SKM-1 treated with dmso at 0.1 percent for 144 hours (cell line): ENCODE data around the gene IPO9.

Experiments
- DNase-seq: peaks from one replicate; lab custom pipeline; 2025; ENCODE audit not compliant: unreplicated experiment; lab: John Stamatoyannopoulos, UW

IPO9 gene

DNA sequence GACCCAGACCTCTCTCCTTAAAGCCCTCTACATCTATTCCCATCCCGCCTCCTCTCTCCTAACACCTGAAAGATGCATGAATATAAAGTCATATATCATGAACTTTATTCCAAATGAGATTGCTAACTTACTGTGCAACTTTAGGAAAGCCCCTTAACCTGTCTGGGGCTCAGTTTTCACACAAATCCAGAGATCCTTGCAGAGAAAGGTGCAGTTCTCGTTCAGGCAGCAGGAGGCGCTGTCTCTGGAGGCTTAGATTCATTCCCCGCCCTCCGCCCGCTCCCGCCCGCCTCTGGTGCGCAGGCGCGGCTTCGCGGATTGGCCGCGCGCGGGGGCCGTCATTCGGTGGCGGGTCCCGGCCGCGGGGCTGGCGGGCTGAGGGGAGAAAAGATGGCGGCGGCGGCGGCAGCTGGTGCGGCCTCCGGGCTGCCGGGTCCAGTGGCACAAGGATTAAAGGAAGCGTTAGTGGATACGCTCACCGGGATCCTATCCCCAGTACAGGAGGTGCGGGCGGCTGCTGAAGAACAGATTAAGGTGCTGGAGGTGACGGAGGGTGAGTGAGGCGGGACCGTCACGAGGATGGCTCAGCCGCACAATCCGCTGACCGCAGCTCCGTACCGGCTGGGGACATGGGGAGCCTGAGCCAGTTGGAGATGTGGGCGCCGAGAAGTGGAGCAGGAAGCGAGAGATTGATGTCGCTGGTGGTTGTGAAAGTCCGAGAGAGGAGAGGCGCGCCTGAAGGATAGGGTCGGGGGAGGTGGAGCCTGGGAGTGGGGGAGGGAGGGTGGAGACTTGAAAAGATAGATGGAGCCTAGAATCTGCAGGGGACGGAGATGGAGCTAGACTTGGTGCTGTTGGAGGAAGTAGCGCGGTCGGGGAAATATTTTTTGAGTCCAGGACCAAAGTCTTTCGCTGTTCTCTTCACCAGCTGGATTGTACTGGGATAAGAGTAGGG, at the start of gene IPO9:
Gene IPO9 (plus strand): TSS at position 338 of the 955 bp plus-strand sequence. CDS start 53 bp downstream, at position 391.
- DNase-seq, result peak; percentile 96

DNA sequence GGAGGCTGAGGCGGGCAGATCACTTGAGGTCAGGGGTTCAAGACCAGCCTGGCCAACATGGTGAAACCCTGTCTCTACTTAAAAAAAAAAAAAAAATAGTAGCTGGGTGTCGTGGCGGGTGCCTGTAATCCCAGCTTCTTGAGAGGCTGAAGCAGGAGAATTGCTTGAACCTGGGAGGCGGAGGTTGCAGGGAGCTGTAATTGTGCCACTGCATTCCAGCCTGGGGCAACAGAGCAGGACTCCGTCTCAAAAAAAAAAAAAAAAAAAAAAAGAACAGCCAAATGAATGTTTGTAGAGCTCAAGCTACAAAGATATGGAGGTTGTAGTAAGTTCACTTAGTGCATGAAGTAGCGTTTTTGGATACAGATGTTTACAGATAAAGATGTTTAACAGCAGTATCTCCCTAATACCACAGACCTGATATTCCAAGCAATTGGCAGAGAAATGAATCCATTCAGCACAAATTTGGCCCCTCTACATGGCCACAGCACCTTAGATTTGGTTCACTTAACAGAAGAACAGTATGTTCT, 49.5 kb upstream of the IPO9 start:
- DNase-seq, result no peak

DNA sequence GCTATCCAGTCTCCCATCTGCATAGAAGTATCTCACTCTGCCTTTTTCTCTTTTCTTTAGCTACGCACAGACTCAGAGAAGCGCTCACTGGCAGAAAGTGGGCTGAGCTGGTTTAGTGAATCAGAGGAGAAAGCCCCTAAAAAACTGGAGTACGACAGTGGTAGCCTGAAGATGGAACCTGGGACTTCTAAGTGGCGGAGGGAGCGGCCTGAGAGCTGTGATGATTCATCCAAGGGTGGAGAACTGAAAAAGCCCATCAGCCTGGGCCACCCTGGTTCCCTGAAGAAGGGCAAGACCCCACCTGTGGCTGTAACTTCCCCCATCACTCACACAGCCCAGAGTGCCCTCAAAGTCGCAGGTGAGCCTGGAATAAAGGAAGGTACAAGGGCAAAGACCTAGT, 48.0 kb upstream of the IPO9 start:
- no peak for DNase-seq

DNA sequence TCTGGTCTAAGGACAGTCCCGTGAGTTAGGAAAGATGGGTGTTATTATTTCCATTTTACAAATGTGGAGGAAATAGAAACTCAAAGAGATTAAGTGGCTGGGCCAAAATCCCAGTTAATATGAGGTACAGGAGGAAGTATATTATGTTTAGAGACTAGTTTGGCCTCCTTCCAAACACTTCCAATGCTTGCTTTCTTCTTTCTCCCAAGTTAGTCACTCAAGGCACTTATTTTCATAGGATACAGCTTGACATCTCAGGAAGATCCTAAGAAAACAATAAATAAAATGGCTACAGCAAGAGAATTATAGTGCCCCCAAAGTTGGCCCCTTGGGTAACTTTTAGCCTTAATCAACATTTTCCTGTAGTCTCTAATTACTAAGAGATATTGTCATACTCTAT, 47.5 kb upstream of the IPO9 start:
- no peak for DNase-seq

DNA sequence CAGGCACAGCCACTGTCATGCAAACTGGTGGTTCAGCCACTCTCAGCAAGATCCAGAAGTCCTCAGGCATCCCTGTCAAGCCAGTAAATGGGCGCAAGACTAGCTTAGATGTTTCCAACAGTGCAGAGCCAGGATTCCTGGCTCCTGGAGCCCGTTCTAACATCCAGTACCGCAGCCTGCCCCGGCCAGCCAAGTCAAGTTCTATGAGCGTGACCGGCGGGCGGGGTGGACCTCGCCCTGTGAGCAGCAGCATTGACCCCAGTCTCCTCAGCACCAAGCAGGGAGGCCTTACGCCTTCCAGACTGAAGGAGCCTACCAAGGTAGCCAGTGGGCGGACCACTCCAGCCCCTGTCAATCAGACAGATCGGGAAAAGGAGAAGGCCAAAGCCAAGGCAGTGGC, 46.6 kb upstream of the IPO9 start:
- DNase-seq, result no peak

DNA sequence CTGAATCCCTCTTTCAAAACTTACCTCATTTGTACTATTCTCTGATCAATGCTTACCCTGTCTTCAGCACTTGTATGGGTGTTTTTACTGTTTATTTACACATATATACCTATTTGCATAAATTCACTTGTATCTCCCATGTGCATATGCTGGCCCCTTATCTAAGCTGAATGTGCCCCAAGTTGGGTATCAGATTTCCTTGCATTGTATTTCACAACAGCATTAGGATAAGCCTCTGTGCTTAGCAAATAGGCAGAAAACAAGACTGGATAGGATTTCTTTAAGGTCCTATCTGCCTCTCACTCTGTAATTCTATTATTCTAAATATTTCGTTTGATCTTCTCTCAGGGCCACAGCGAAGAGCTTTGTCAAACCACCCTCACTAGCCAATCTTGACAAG, 45.9 kb upstream of the IPO9 start:
- no peak for DNase-seq

DNA sequence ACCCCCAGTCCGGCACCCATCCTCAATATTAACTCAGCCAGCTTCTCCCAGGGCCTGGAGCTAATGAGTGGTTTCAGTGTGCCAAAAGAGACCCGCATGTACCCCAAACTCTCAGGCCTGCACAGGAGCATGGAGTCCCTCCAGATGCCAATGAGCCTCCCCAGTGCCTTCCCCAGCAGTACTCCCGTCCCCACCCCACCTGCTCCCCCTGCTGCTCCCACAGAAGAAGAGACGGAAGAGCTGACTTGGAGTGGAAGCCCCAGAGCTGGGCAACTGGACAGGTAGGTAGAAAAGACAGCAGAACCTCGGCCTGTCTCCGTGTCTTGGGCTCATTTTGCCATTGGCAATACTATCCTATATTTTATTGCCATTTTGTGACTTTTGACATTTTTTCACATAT, 45.4 kb upstream of the IPO9 start:
- no peak for DNase-seq

DNA sequence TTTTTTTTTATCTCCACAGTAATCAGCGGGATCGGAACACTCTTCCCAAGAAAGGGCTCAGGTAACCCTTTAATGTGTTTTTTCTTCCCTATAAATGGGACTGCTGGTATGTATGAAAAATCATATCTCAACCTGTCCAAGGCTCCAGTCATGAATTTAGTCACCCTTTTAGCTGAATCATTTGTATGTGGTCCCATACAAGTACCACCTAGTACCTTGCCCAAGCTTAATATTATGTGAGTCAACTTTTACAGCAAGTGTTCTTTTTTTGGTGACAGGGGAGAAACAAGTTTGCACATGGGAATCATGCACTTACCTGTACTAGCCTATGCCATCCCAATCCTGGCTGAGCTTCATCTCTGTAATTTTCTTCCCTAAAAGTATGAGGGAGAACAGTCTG, 43.7 kb upstream of the IPO9 start:
- DNase-seq, result no peak

DNA sequence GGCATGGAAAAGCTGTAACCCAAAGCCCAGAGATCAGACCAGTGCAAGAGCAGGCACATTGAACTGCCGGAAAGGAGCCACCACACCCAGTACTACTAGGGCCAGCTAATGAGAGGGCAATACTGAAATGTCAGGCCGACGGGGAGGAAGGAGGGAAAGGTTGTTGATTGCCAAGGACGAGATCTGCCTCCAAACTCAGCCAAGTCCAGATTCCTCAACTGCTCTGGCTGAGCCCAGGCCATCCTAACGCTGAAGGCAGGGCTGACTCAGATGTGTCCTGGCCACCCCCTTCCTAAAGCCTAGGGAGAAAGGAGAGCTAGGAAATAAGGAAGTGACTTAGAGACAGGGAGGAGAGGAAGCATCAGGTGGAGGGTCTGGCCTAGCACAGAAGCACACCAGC, 42.1 kb upstream of the IPO9 start:
- DNase-seq, result no peak

DNA sequence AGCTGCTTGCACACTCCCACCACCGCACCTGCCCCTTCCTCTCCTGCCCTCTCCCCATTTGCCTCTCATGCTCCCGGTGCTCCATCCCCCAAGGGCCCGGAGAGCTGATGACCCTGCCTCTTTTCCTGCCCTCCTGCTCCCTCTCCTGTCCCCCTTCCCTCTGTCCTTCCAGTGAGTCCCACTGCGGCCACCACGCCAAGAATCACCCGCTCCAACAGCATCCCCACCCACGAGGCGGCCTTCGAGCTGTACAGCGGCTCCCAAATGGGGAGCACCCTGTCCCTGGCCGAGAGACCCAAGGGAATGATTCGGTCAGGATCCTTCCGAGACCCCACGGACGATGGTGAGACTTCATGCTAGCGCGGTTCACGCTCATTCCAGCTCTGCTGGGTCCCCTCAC, 40.7 kb upstream of the IPO9 start:
- no peak for DNase-seq

DNA sequence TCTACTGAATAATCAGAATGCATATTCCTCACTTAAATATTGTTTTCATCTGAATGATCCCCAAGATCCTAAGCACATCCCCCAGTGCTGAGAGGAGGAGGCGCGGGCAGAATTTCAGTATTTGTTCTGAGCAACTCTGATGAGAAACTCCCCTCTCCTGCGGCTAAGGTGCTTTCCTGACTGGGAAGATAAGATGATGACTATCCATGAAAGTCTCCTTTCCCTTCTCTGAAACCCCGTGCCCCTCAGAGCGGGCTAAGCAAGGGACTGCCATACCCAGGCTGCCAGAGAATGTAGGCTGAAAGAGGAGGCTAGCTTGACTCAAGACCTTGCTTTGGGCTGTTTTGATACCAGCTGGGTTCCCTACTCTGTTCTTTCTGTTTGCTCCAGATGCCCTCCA, 39.7 kb upstream of the IPO9 start:
- no peak for DNase-seq

DNA sequence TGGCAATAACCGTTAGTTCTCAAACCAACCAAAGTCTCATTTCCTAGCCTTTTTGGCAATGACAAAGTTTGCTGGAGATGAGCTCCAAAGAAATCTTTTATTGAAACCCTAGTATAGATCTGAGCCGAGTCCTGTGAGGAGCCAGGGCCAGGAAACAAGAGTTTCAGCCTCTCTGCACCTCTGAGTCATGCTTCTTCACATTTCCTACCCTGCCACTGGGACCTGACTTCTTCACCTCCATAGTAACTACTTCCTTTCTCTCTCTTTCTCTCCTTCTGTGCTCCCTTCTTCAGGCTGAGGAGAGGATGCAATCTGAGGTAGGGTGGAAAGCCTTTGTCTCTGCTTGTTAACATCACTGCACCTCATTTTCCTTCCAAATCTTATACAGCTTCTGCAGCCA, 38.7 kb upstream of the IPO9 start:
- DNase-seq, result no peak

DNA sequence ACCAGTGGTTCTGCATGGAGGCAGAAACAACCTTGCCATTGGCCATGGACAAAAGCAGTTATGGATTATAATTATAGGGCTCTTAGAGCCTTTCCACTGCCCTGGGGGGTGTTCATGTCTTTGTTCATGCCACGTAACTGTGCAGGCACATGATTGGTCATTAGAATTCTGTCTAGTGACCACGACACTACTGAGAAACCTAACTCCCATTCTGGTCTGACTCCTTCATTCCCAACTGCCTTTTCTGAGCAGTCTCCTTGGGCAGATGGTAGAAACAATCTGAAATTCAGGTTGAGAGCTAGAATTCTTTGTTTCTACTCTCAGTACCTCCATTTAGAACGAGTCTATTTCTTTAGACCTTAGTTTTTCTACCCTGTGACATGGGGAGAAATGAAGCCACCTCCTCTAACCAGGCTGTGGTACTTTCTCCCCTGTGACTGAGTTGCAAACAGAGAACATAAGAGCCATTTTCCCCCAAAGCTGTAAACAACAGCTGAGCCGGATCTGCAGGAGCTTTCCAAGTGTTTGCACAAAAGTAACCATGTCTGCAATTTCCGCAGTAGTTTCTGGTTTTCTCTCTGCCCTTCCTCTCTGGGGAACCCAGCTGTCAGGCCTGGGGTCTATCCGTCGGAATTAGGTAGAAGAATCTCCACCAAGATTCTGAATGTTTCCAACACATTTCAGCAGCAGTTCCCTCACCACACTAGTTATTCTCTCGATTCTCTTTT, 37.7 kb upstream of the IPO9 start:
- DNase-seq, result no peak

DNA sequence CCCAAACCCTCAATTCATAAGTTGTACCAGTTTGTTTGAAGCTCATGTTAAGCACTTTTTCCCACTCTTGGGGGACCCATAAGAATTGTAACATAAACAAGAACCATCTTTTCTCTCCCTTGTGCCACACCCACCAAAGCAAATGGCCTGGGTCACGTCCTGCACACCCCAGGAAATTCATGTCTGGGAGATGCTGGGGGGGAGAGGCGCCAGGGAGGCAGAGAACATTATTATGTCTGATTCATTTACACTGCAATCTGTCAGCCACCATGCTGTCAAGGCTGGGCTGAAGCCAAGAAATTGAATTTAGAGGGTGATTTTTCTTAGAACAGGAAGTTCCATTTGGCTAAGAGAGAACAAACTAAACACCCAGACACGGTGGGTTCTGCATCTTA, 37.2 kb upstream of the IPO9 start:
- no peak for DNase-seq

DNA sequence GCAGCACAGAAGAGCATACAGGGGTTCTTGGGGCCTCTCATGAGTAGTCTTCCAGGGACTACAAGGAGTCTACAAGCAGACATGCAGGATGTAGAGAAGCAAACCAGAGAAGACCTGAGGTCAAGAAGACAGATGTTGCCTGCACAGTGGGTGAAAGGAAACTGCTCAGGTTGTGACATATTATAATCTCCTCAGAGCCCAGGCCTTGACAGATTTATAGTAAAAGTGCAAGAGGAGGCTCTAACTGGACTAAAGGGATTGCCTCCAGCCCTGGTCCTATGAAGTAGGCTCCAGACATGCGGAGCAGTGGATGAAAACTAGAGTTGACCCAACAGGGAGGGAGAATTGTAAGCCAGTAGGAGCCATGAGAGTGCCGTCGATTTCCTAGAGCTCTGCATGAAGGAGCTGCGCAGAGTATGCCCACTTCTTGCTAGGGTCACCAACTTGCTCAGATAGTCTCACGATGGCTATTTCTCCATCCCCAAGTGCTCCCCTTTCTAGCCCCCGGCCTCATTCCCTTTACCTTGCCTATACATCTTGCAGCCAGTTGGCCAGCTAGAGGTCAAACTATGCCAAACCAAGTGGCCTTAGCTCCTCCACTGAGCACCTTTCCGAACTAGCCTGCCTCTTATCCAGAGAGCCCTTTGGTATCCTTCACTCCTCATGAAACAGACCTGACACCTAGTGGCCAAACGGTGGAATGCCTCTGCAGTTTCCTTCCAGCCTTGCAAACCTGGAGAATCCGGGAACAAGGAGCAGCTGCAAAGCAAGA, 36.2 kb upstream of the IPO9 start:
- peak; percentile 68 for DNase-seq

DNA sequence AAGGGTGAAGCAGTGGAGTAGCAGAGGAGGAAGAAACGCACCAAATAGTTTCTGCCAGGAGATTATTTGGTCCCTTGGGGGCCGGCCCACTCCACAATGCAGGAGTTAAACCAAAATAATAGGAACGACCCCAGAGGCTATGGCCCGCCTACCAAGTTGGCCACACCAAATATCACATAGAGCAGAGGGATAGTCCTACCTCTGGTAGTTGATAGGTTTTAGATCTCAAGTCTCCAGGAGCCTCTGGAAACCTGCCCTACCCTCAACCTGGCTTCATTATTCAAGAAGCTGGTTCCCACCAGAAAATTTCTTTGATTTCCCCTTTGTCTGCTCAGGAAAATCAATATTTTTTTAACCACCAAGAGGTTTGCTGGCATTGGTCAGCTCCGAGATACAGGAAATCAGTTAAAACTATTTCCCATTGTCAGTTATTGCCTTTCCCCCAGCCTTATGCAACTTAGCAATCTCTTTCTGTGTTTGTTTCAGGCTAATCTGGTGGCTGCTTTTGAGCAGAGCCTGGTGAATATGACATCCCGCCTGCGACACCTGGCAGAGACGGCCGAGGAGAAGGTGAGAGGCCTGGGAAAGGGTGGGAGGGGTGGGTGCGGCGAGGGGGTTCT, 35.5 kb upstream of the IPO9 start:
- DNase-seq, result no peak

DNA sequence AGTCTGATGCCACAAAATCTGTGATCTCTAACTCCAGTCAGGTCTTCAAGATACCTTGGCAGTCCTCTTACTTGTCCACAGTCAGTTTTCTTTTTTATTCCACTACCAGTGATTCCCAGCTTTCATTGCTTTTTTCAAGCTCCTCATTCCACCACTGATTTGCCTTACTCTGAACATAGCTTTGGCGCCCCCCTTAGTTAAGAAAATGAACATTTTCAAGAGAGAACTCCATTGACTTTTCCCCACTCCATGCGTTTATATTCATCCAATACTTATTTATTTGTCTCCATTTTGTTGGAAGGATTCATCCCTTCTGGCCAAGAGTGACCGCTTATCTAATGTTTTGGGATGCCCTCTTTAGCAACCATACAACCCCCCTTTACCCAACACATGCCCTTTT, 33.9 kb upstream of the IPO9 start:
- DNase-seq, result peak; percentile 34

DNA sequence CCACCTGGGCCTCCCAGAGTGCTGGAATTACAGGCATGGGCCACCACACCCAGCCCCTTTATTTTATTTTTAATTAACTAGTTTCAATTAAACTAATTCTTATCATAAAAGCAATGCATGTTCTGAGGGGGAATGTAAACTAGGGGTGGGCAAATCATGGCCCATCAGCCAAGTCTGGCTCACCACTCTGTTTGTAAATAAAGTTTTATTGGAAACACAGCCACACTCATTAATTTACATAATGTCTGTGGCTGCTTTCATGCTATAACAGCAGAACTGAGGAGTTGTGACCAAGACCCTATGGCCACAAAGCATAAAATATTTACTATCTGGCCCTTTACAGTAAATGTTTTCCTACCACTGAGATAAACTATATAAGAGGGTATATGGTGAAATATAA, 28.7 kb upstream of the IPO9 start:
- DNase-seq, result no peak

DNA sequence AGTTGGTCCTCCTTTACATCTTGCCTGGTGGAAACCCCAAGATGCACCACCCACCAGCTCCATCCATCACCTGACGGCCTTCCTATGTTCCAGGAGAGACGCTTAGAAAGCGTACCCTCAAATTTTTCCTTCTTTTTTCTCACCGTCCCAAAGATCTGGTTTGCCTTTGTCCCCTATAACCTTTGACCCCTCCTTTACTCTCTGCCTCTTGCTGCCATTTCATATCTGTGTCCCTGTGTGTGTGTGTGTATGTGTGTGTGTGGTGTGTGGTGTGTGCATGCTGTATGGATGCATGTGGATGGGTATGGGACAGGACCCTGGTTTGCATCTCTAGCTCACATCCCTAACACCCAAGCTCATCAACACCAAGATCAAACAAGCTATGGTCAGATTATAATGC, 22.2 kb upstream of the IPO9 start:
- DNase-seq, result no peak

DNA sequence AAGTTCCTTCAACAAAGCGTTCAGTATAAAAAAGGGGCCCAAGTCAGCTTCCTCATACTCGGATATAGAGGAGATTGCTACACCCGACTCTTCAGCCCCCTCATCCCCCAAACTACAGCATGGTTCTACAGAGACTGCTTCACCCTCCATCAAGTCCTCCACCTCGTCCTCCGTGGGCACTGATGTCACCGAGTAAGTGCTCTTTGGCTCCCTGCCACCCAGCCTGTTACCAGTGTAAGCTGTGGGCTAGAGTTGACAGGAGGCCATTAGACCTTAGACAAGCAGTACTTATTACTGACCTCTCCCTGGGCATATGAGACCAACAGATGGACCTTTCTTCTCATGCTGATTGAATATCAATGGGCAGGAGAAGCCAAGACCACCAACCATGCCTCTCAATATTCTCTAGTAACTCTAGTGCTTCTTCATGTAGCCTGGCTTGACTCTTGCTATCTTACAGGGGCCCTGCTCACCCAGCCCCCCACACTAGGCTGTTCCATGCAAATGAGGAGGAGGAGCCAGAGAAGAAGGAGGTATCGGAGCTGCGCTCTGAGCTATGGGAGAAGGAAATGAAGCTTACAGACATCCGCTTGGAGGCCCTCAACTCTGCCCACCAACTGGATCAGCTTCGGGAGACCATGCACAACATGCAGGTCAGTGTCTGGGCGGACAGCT, 20.9 kb upstream of the IPO9 start:
- DNase-seq, result no peak
